ENCODE data around the gene SRGAP1. TPM values are rescaled to one million over a fixed set of nuclear protein-coding genes. Genes with fewer than 3 reads are reported as not detected.

Gene SRGAP1
- total RNA-seq, 1 experiment from 2014 or later = 65.0 TPM

DNA sequence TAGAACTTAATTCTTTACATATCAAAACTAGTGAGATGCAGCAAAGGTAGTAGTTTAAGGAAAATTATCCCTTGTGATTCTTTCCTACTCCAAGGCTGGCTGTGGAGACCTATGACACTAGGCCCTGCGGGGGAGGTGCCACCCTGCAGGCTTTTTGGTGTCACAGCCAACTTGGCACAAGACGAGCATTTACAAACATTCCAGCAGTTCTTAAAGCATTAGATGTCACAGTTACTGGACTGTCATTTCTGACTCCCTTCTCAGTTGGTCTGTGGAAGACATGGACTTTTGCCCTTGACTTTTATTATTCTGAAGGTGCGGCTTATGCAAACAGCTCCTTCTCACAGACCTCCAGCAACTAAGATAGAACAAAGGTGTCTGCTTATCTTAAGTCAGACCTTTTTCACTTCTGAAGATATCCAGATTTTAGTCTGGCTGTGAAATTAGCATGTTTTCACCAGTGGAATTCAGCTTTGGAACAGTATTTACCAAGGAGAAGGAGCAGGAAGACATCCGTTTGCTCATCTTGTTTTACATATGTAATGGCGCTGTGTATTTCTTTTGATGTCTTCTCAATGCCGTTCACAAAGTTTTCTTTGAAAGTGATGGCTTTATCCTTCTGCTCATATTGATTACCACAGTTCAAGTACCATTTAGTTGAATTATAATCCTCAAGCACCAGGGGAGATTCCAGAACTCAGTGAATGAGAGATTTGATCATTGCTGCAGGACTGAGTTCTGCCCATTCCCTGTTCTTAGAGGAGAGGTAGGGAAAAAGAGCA is 17.9 kb downstream of the SRGAP1 start:
- TF ChIP-seq, protein P1, sequence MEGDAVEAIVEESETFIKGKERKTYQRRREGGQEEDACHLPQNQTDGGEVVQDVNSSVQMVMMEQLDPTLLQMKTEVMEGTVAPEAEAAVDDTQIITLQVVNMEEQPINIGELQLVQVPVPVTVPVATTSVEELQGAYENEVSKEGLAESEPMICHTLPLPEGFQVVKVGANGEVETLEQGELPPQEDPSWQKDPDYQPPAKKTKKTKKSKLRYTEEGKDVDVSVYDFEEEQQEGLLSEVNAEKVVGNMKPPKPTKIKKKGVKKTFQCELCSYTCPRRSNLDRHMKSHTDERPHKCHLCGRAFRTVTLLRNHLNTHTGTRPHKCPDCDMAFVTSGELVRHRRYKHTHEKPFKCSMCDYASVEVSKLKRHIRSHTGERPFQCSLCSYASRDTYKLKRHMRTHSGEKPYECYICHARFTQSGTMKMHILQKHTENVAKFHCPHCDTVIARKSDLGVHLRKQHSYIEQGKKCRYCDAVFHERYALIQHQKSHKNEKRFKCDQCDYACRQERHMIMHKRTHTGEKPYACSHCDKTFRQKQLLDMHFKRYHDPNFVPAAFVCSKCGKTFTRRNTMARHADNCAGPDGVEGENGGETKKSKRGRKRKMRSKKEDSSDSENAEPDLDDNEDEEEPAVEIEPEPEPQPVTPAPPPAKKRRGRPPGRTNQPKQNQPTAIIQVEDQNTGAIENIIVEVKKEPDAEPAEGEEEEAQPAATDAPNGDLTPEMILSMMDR (IDR thresholded peaks at IDR 0.05; ENCODE audit: unreplicated experiment) = no peak
- ChIA-PET CTCF (interaction anchor here (0.6 to 1.1 kb wide), 3 partner anchors 13 to 95 kb away, joined by 3 to 4 read pairs (median 3); no protein-coding TSS in a partner anchor), POLR2A (interaction anchor here (0.7 to 2.0 kb wide), 11 partner anchors 14 to 242 kb away, joined by 3 to 10 read pairs (median 4); partner anchors contain the start of gene SRGAP1)
- Mint-ChIP-seq H3K4me3 (ENCODE audit: unreplicated experiment) (peak overlapping the region; percentile 35), H3K9me3 (ENCODE audit: unreplicated experiment) (no peaks in the 10 kb centered on the region), H3K27me3 (ENCODE audit: insufficient read depth, unreplicated experiment) (no peaks in the 10 kb centered on the region), H3K36me3 (ENCODE audit: insufficient read depth, unreplicated experiment) (no peaks in the 10 kb centered on the region), H3K4me1 (ENCODE audit: insufficient read depth, unreplicated experiment) (peaks cover 23% of the 10 kb centered on the region), H3K27ac (ENCODE audit: low read depth, unreplicated experiment) (peak overlapping the region; percentile 84)
- no TSS peak for BruUV-seq (replicated peaks)
- peak; percentile 59 for DNase-seq (ENCODE audit: unreplicated experiment)
- intact Hi-C loops (cut with micrococcal nuclease) = no loop called here

DNA sequence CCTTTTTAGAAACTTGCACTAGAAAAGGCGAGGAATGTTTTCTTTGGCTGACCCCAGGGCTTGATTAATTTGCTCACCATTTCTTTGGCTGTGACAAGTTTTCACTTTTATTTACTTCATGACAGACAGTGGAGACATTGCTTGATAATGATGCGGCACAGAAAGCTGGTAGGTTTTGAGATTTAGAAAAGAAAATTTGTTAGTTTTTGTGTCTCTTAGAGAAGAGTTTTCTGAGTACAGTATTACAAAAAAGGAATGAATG is 18.4 kb downstream of the SRGAP1 start:
- intact Hi-C loops (cut with micrococcal nuclease) = no loop called here
- Mint-ChIP-seq H3K27ac (ENCODE audit: low read depth, unreplicated experiment) (peak overlapping the region; percentile 84), H3K27me3 (ENCODE audit: insufficient read depth, unreplicated experiment) (no peaks in the 10 kb centered on the region), H3K36me3 (ENCODE audit: insufficient read depth, unreplicated experiment) (no peaks in the 10 kb centered on the region), H3K9me3 (ENCODE audit: unreplicated experiment) (no peaks in the 10 kb centered on the region), H3K4me1 (ENCODE audit: insufficient read depth, unreplicated experiment) (peaks cover 23% of the 10 kb centered on the region), H3K4me3 (ENCODE audit: unreplicated experiment) (peak overlapping the region; percentile 35)
- BruUV-seq (replicated peaks) = no TSS peak
- TF ChIP-seq, protein P1 (IDR thresholded peaks at IDR 0.05; ENCODE audit: unreplicated experiment) = no peak
- ChIA-PET POLR2A (interaction anchor here (0.7 to 2.0 kb wide), 10 partner anchors 9 to 241 kb away, joined by 3 to 10 read pairs (median 4); partner anchors contain the start of gene SRGAP1), CTCF (interaction anchor here (1.0 to 1.1 kb wide), 2 partner anchors 18 to 52 kb away, joined by 3 to 4 read pairs; partner anchors contain the start of gene SRGAP1)
- DNase-seq (ENCODE audit: unreplicated experiment) = no peak

DNA sequence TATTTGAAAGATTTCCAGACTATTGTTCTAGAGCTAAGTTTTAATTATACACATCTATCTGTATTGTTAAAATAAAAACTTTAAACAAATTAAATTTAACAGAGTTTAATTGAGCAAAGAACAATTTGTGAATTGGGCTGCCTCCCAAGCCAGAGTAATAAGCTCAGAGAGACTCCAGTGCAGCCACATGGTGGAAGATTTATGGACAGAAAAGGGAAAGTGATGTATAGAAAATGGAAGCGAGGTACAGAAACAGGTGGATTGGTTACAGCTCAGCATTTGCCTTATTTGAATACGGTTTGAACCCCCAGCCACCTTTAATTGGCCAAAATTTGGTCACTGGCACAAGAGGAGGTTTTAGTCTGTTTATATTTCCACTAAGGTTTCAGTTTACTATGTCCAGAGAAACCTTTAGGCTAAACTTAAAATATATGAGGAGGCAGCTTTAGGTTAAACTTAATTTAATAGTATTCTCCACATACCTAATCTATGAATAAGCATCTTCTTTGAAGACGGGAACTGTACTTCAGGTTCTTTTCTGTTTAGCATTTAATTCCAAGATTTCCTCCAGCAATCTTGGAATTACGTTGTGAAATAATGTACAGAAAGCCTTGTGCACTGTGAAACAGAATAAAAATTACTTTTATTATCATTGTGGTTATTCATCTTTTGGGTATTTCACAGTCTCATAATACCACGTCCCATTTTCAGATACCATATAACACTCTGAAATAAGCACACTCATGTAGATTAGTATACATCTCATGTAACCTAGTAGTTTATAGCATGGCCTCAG is 19.4 kb downstream of the SRGAP1 start:
- Mint-ChIP-seq H3K27me3 (ENCODE audit: insufficient read depth, unreplicated experiment) (no peaks in the 10 kb centered on the region), H3K36me3 (ENCODE audit: insufficient read depth, unreplicated experiment) (no peaks in the 10 kb centered on the region), H3K27ac (ENCODE audit: low read depth, unreplicated experiment) (peak overlapping the region; percentile 84), H3K9me3 (ENCODE audit: unreplicated experiment) (no peaks in the 10 kb centered on the region), H3K4me1 (ENCODE audit: insufficient read depth, unreplicated experiment) (peaks cover 28% of the 10 kb centered on the region), H3K4me3 (ENCODE audit: unreplicated experiment) (peak overlapping the region; percentile 35)
- TF ChIP-seq, protein P1 (IDR thresholded peaks at IDR 0.05; ENCODE audit: unreplicated experiment) = no peak
- no peak for DNase-seq (ENCODE audit: unreplicated experiment)
- intact Hi-C loops (cut with micrococcal nuclease) = no loop called here
- ChIA-PET POLR2A (interaction anchor here (0.6 to 2.0 kb wide), 13 partner anchors 9 to 306 kb away, joined by 3 to 10 read pairs (median 4); partner anchors contain the start of gene SRGAP1), CTCF (interaction anchor here (0.6 to 1.1 kb wide), 3 partner anchors 19 to 322 kb away, joined by 3 read pairs; partner anchors contain the start of gene SRGAP1)
- BruUV-seq (replicated peaks) = TSS peak; percentile 7

DNA sequence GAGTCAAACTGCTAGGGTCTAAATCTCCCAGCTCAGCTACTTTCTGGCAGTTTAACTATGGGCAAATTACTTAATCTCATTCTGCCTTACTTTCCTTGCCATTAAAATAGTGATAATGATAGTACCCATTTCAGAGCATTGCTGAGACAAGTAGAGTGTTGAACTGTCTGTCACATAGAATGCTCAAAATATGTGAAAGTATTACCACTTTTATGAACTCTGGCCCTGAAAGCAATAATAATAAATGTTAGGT is 19.9 kb downstream of the SRGAP1 start:
- intact Hi-C loops (cut with micrococcal nuclease) = no loop called here

More for the DNA sequence above, 19.9 kb downstream of the SRGAP1 start:
- Mint-ChIP-seq H3K36me3 (ENCODE audit: insufficient read depth, unreplicated experiment) (no peaks in the 10 kb centered on the region), H3K27me3 (ENCODE audit: insufficient read depth, unreplicated experiment) (no peaks in the 10 kb centered on the region), H3K4me1 (ENCODE audit: insufficient read depth, unreplicated experiment) (peaks cover 32% of the 10 kb centered on the region), H3K27ac (ENCODE audit: low read depth, unreplicated experiment) (peak overlapping the region; percentile 84), H3K9me3 (ENCODE audit: unreplicated experiment) (no peaks in the 10 kb centered on the region), H3K4me3 (ENCODE audit: unreplicated experiment) (no peak overlapping the region)
- CTCF ChIA-PET = interaction anchor here (0.6 kb wide), 1 partner anchor 322 kb away, joined by 3 read pairs; no protein-coding TSS in a partner anchor
- POLR2A ChIA-PET = interaction anchor here (1.0 to 2.0 kb wide), 5 partner anchors 8 to 306 kb away, joined by 3 to 6 read pairs (median 4); no protein-coding TSS in a partner anchor
- TF ChIP-seq, protein P1 (IDR thresholded peaks at IDR 0.05; ENCODE audit: unreplicated experiment) = no peak
- no peak for DNase-seq (ENCODE audit: unreplicated experiment)
- BruUV-seq (replicated peaks) = no TSS peak
